ENCODE data around the gene ETAA1. TPM values are rescaled to one million over a fixed set of nuclear protein-coding genes. Genes with fewer than 3 reads are reported as not detected.

The ETAA1 gene
- total RNA-seq, 1 donor from 2014 or later: 12.6 TPM

GRCh38 chr2:67436221-67436620 lies 39.1 kb downstream of the ETAA1 start:
- H3K4me1 Mint-ChIP-seq (ENCODE audit: unreplicated experiment): no peaks in the 10 kb centered on the region
- H3K27ac Mint-ChIP-seq (ENCODE audit: unreplicated experiment): no peak overlapping the region
- H3K9me3 Mint-ChIP-seq (ENCODE audit: unreplicated experiment): no peaks in the 10 kb centered on the region
- no peak for TF ChIP-seq CTCF (IDR thresholded peaks at IDR 0.05; ENCODE audit: unreplicated experiment)
- H3K27me3 Mint-ChIP-seq (ENCODE audit: unreplicated experiment): no peaks in the 10 kb centered on the region
- no peaks in the 10 kb centered on the region for H3K36me3 Mint-ChIP-seq (ENCODE audit: low read depth, unreplicated experiment)
- no peak overlapping the region for H3K4me3 Mint-ChIP-seq (ENCODE audit: unreplicated experiment)
- DNase-seq (ENCODE audit: low spot score): no peak

GRCh38 chr2:67437114-67437513 lies 40.0 kb downstream of the ETAA1 start:
- DNase-seq (ENCODE audit: low spot score): no peak
- no peak overlapping the region for H3K27ac Mint-ChIP-seq (ENCODE audit: unreplicated experiment)
- no peaks in the 10 kb centered on the region for H3K4me1 Mint-ChIP-seq (ENCODE audit: unreplicated experiment)
- H3K4me3 Mint-ChIP-seq (ENCODE audit: unreplicated experiment): no peak overlapping the region
- no peaks in the 10 kb centered on the region for H3K9me3 Mint-ChIP-seq (ENCODE audit: unreplicated experiment)
- no peak for TF ChIP-seq CTCF (IDR thresholded peaks at IDR 0.05; ENCODE audit: unreplicated experiment)
- H3K36me3 Mint-ChIP-seq (ENCODE audit: low read depth, unreplicated experiment): no peaks in the 10 kb centered on the region
- no peaks in the 10 kb centered on the region for H3K27me3 Mint-ChIP-seq (ENCODE audit: unreplicated experiment)

GRCh38 chr2:67438337-67438736 lies 41.2 kb downstream of the ETAA1 start:
- no peak overlapping the region for H3K27ac Mint-ChIP-seq (ENCODE audit: unreplicated experiment)
- no peak for TF ChIP-seq CTCF (IDR thresholded peaks at IDR 0.05; ENCODE audit: unreplicated experiment)
- H3K4me1 Mint-ChIP-seq (ENCODE audit: unreplicated experiment): no peaks in the 10 kb centered on the region
- no peaks in the 10 kb centered on the region for H3K27me3 Mint-ChIP-seq (ENCODE audit: unreplicated experiment)
- no peak for DNase-seq (ENCODE audit: low spot score)
- H3K36me3 Mint-ChIP-seq (ENCODE audit: low read depth, unreplicated experiment): no peaks in the 10 kb centered on the region
- H3K4me3 Mint-ChIP-seq (ENCODE audit: unreplicated experiment): no peak overlapping the region
- H3K9me3 Mint-ChIP-seq (ENCODE audit: unreplicated experiment): no peaks in the 10 kb centered on the region

- H3K27me3 Mint-ChIP-seq (ENCODE audit: unreplicated experiment): no peaks in the 10 kb centered on the region
- no peaks in the 10 kb centered on the region for H3K36me3 Mint-ChIP-seq (ENCODE audit: low read depth, unreplicated experiment)
- H3K27ac Mint-ChIP-seq (ENCODE audit: unreplicated experiment): no peak overlapping the region
- no peak for TF ChIP-seq CTCF (IDR thresholded peaks at IDR 0.05; ENCODE audit: unreplicated experiment)
- DNase-seq (ENCODE audit: low spot score): no peak
- H3K4me1 Mint-ChIP-seq (ENCODE audit: unreplicated experiment): no peaks in the 10 kb centered on the region
- H3K9me3 Mint-ChIP-seq (ENCODE audit: unreplicated experiment): no peaks in the 10 kb centered on the region
- H3K4me3 Mint-ChIP-seq (ENCODE audit: unreplicated experiment): no peak overlapping the region
These were observed 48.6 kb downstream of the ETAA1 start for GRCh38 chr2:67445652-67446268.

GRCh38 chr2:67446491-67446911 lies 49.4 kb downstream of the ETAA1 start:
- Mint-ChIP-seq H3K4me1 (ENCODE audit: unreplicated experiment) (no peaks in the 10 kb centered on the region), H3K9me3 (ENCODE audit: unreplicated experiment) (no peaks in the 10 kb centered on the region), H3K36me3 (ENCODE audit: low read depth, unreplicated experiment) (no peaks in the 10 kb centered on the region), H3K27me3 (ENCODE audit: unreplicated experiment) (no peaks in the 10 kb centered on the region), H3K4me3 (ENCODE audit: unreplicated experiment) (no peak overlapping the region), H3K27ac (ENCODE audit: unreplicated experiment) (no peak overlapping the region)
- no peak for TF ChIP-seq CTCF (IDR thresholded peaks at IDR 0.05; ENCODE audit: unreplicated experiment)
- no peak for DNase-seq (ENCODE audit: low spot score)
